Esophagus muscularis mucosa (tissue), 4 donors: ENCODE results near the gene GAD2. TPM values are rescaled to one million over a fixed set of nuclear protein-coding genes. Genes with fewer than 3 reads are reported as not detected.

Source experiments
- DNase-seq: peaks from one replicate; pipeline ENCODE4 v3.0.0-alpha.2; 2017; ENCODE audit errors: extremely low spot score
- H3K27ac ChIP-seq, 4 donors: fragments of 200-600 bp; sonication (generic); replicated peaks in 1 of 4; 1 replicate in 3 of 4; 2 replicates in 1 of 4; pipeline ENCODE4 v1.5.1; 2016 to 2019; ENCODE audit warnings: mild to moderate bottlenecking in 1 of 4
- H3K27me3 ChIP-seq, 4 donors: fragments of 200-600 bp; sonication (generic); one replicate each; pipeline versions ENCODE4 v1.5.1 to v1.6.0; 2016 to 2019
- H3K36me3 ChIP-seq, 4 donors: fragments of 200-600 bp; sonication (generic); one replicate each; pipeline ENCODE4 v1.5.1; 2016 to 2019
- H3K4me1 ChIP-seq, 4 donors: fragments of 200-600 bp; sonication (generic); one replicate each; pipeline ENCODE4 v1.5.1; 2016 to 2019
- H3K4me3 ChIP-seq, 4 donors: fragments of 200-600 bp; sonication (generic); 1 replicate in 2 of 4; 2 replicates in 2 of 4; pipeline ENCODE4 v1.5.1; 2016 to 2019; ENCODE audit warnings: mild to moderate bottlenecking in 4 of 4, moderate library complexity in 1 of 4
- H3K9me3 ChIP-seq, 4 donors: fragments of 200-600 bp; sonication (generic); 1 replicate in 3 of 4; 2 replicates in 1 of 4; pipeline ENCODE4 v1.5.1; 2016 to 2019
- EP300 ChIP-seq: sonication (generic); formaldehyde crosslinking; IDR thresholded peaks from one replicate; pipeline ENCODE4 v1.6.1; 2017; ENCODE audit warnings: antibody characterized with exemption
- POLR2A ChIP-seq: fragments of 450-650 bp; IDR thresholded peaks from one replicate; pipeline ENCODE4 v1.6.1; 2017; ENCODE audit warnings: antibody characterized with exemption, moderate library complexity, mild to moderate bottlenecking, low read depth
- POLR2AphosphoS5 ChIP-seq, 2 donors: sonication (generic); formaldehyde crosslinking; IDR thresholded peaks; one replicate each; pipeline ENCODE4 v1.6.1; 2017; ENCODE audit warnings: antibody characterized with exemption in 2 of 2
- WGBS: methylation state at CpG from one replicate; pipeline ENCODE4 v1.1.5; 2018; 5-methylcytosine and 5-hydroxymethylcytosine counted together
- intact Hi-C: fragments of 100-400 bp; cut with DNase I; formaldehyde crosslinking; loops from one replicate; pipeline ENCODE4 v1.15.1; 2023
- total RNA-seq, 4 donors: library from RNA; depleted of rRNA; stranded (reverse); fragments of >200 nt; gene quantifications; one replicate each; pipeline versions ENCODE4 v1.1.0 to v1.2.1, GENCODE V29; 2016
- TF ChIP-seq, protein P1 (sequence below), 3 experiments: fragments of 200-600 bp in 2 of 3; fragments of 450-650 bp in 1 of 3; sonication (generic) in 2 of 3; IDR thresholded peaks; one replicate each; pipeline ENCODE4 v1.5.1; 2017 to 2019; ENCODE audit warnings: antibody characterized with exemption in 3 of 3, mild to moderate bottlenecking in 2 of 3, moderate library complexity in 1 of 3

GAD2 gene
- total RNA-seq, 4 donors from 2014 or later, result not detected

DNA sequence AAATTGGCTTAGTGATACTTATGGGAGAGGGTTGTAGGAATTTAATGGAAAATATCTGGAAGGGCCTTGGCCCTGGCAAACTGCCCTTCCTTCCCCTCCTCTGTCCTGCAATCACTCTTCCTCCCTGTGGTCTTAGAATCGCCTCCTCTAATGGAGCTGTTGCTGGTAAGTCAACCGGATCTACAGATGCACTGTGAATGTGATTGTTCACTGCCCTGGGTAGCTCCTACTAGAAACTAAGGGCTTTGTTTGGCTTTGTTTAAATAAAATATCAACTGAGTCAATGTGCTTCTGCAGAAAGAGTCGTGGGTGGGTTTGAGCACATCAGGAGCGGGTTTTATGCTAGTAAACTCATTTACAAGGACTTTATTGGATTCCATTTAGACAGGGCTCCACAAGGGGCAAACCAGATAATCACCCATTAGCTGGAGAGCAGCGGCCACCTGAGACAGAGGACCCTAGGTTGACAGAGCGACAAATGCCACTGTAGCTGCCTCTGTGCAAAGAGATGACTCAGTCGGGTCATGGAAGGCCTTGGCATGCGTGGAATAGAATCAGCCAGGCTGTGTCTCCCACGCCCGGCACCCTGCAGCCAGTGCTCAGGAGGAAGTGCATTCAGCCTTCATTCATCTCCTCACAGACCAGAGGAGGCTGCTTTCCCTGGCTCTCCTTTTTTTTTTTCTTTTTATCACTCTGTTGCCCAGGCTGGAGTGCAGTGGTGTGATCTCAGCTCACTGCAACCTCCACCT, 97.9 kb downstream of the GAD2 start:
- intact Hi-C loops, result no loop called here
- Histone ChIP-seq H3K4me3 (no peak overlapping the region), H3K36me3 (no peaks in the 10 kb centered on the region), H3K27ac (no peak overlapping the region), H3K27me3 (peaks cover 0 to 5% (median 0%) of the 10 kb centered on the region in 4 donors), H3K9me3 (no peaks in the 10 kb centered on the region), H3K4me1 (no peaks in the 10 kb centered on the region)
- TF ChIP-seq EP300, result no peak
- WGBS, result 84% methylated on average over 10 of the region's 10 CpGs
- DNase-seq, result no peak

DNA sequence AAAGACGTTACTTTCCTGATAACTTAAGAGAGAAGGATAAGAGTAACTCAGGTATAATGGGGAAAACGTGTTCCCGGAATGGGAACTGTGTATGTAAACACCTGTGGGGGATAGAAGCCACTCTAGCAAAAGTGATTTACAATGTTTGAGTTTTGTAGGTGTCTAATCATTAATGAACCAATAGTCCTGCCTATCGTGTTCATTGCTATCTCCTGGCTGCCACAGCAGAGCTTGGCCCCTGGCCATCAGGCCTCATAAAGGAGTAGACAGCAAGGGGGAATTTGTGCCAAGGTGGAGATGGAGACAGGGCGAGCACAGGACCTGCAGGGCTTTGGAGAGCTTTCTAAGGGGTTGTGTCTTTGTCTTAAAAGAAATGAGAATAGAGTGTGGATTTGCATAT, 102.1 kb downstream of the GAD2 start:
- intact Hi-C loops, result no loop called here
- no peaks in the 10 kb centered on the region for H3K36me3 ChIP-seq
- H3K9me3 ChIP-seq, result no peaks in the 10 kb centered on the region
- 67% methylated on average over 5 of the region's 5 CpGs for WGBS
- peaks cover 0 to 5% (median 0%) of the 10 kb centered on the region in 4 donors for H3K27me3 ChIP-seq
- H3K4me1 ChIP-seq, result no peaks in the 10 kb centered on the region
- no peak for DNase-seq
- H3K4me3 ChIP-seq, result no peak overlapping the region
- TF ChIP-seq POLR2AphosphoS5 (IDR thresholded peaks at IDR 0.05), result no peak
- TF ChIP-seq EP300, result no peak
- no peak for TF ChIP-seq POLR2A
- TF ChIP-seq, protein P1, sequence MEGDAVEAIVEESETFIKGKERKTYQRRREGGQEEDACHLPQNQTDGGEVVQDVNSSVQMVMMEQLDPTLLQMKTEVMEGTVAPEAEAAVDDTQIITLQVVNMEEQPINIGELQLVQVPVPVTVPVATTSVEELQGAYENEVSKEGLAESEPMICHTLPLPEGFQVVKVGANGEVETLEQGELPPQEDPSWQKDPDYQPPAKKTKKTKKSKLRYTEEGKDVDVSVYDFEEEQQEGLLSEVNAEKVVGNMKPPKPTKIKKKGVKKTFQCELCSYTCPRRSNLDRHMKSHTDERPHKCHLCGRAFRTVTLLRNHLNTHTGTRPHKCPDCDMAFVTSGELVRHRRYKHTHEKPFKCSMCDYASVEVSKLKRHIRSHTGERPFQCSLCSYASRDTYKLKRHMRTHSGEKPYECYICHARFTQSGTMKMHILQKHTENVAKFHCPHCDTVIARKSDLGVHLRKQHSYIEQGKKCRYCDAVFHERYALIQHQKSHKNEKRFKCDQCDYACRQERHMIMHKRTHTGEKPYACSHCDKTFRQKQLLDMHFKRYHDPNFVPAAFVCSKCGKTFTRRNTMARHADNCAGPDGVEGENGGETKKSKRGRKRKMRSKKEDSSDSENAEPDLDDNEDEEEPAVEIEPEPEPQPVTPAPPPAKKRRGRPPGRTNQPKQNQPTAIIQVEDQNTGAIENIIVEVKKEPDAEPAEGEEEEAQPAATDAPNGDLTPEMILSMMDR (IDR thresholded peaks at IDR 0.05), result no peak
- H3K27ac ChIP-seq, result no peak overlapping the region

GRCh38 chr10:26323219-26323618, 106.6 kb downstream of the GAD2 start:
- H3K4me1 ChIP-seq, result no peaks in the 10 kb centered on the region
- no peaks in the 10 kb centered on the region for H3K27me3 ChIP-seq
- H3K9me3 ChIP-seq, result no peaks in the 10 kb centered on the region
- no peak for TF ChIP-seq POLR2AphosphoS5 (IDR thresholded peaks at IDR 0.05)
- no peak for TF ChIP-seq POLR2A
- TF ChIP-seq, protein P1 (IDR thresholded peaks at IDR 0.05), result no peak
- no peak for TF ChIP-seq EP300
- no peaks in the 10 kb centered on the region for H3K36me3 ChIP-seq
- H3K27ac ChIP-seq, result no peak overlapping the region
- WGBS, result 74% methylated on average over 3 of the region's 3 CpGs
- no peak for DNase-seq
- H3K4me3 ChIP-seq, result no peak overlapping the region
- intact Hi-C loops, result no loop called here

GRCh38 chr10:26326851-26327250, 110.3 kb downstream of the GAD2 start:
- H3K27ac ChIP-seq, result no peak overlapping the region
- no peak for DNase-seq
- H3K4me3 ChIP-seq, result no peak overlapping the region
- no peaks in the 10 kb centered on the region for H3K36me3 ChIP-seq
- H3K9me3 ChIP-seq, result no peaks in the 10 kb centered on the region
- no peaks in the 10 kb centered on the region for H3K27me3 ChIP-seq
- WGBS, result 68% methylated on average over 3 of the region's 3 CpGs
- no peaks in the 10 kb centered on the region for H3K4me1 ChIP-seq
- TF ChIP-seq, protein P1 (IDR thresholded peaks at IDR 0.05), result no peak
- no peak for TF ChIP-seq EP300
- no peak for TF ChIP-seq POLR2A
- TF ChIP-seq POLR2AphosphoS5 (IDR thresholded peaks at IDR 0.05), result no peak
- intact Hi-C loops, result no loop called here

- Histone ChIP-seq H3K4me3 (no peak overlapping the region), H3K4me1 (no peaks in the 10 kb centered on the region), H3K36me3 (no peaks in the 10 kb centered on the region), H3K27me3 (no peaks in the 10 kb centered on the region), H3K9me3 (no peaks in the 10 kb centered on the region), H3K27ac (no peak overlapping the region)
- 88% methylated on average over 4 of the region's 4 CpGs for WGBS
- TF ChIP-seq POLR2AphosphoS5 (IDR thresholded peaks at IDR 0.05), result no peak
- TF ChIP-seq, protein P1 (IDR thresholded peaks at IDR 0.05), result no peak
- no peak for TF ChIP-seq POLR2A
- no peak for TF ChIP-seq EP300
- intact Hi-C loops, result no loop called here
- DNase-seq, result no peak
Measured at GRCh38 chr10:26327811-26328210, 111.2 kb downstream of the GAD2 start.
